H9 (cell line): ENCODE data around the gene STK24. TPM values are rescaled to one million over a fixed set of nuclear protein-coding genes. Genes with fewer than 3 reads are reported as not detected.

ENCODE experiments used
- DNase-seq: peaks from one replicate; pipeline ENCODE4 v3.0.0-alpha.2; 2017
- H2AFZ ChIP-seq: one replicate; pipeline ENCODE4 v1.6.1; 2013; ENCODE audit warnings: mild to moderate bottlenecking, low read length, control low read depth, moderate library complexity
- H2AK5ac ChIP-seq: 2 replicates; pipeline ENCODE4 v1.6.1; 2013; ENCODE audit warnings: low read length, control low read depth, mixed read lengths; ENCODE audit not compliant: insufficient read length
- H2BK120ac ChIP-seq: one replicate; pipeline ENCODE4 v1.6.1; 2013; ENCODE audit warnings: low read depth, mild to moderate bottlenecking, low read length, control low read depth, inconsistent platforms; ENCODE audit not compliant: poor library complexity, severe bottlenecking
- H2BK12ac ChIP-seq: 2 replicates; pipeline ENCODE4 v1.6.1; 2013; ENCODE audit warnings: low read length, control low read depth, mixed read lengths, low read depth; ENCODE audit not compliant: insufficient read length
- H2BK15ac ChIP-seq: 2 replicates; pipeline ENCODE4 v1.6.1; 2013; ENCODE audit warnings: low read depth, low read length, control low read depth
- H2BK20ac ChIP-seq: one replicate; pipeline ENCODE4 v1.6.1; 2013; ENCODE audit warnings: low read depth, mild to moderate bottlenecking, low read length, control low read depth, inconsistent platforms; ENCODE audit not compliant: poor library complexity, severe bottlenecking
- H2BK5ac ChIP-seq: 2 replicates; pipeline ENCODE4 v1.6.1; 2013; ENCODE audit warnings: low read length, control low read depth, mixed read lengths; ENCODE audit not compliant: insufficient read length
- H3K14ac ChIP-seq: 2 replicates; pipeline ENCODE4 v1.6.1; 2013; ENCODE audit warnings: low read length, control low read depth; ENCODE audit not compliant: insufficient read depth
- H3K18ac ChIP-seq: 2 replicates; pipeline ENCODE4 v1.6.1; 2013; ENCODE audit warnings: low read depth, mild to moderate bottlenecking, mixed read lengths, low read length, control low read depth; ENCODE audit not compliant: insufficient read length
- H3K23ac ChIP-seq: 2 replicates; pipeline ENCODE4 v1.6.1; 2013; ENCODE audit warnings: low read length, control low read depth, mixed read lengths, low read depth; ENCODE audit not compliant: insufficient read length
- H3K23me2 ChIP-seq: 2 replicates; pipeline ENCODE4 v1.6.1; 2013; ENCODE audit warnings: low read depth, mild to moderate bottlenecking, mixed read lengths, low read length, control low read depth; ENCODE audit not compliant: insufficient read length, poor library complexity, severe bottlenecking
- H3K27ac ChIP-seq: 2 replicates; pipeline ENCODE4 v1.5.1; 2013; ENCODE audit warnings: low read length, control low read depth, mixed read lengths, low read depth; ENCODE audit not compliant: insufficient read length
- H3K27me3 ChIP-seq: 2 replicates; pipeline ENCODE4 v1.6.1; 2013; ENCODE audit warnings: low read length, control low read depth, inconsistent platforms; ENCODE audit not compliant: insufficient read depth
- H3K4ac ChIP-seq: 2 replicates; pipeline ENCODE4 v1.6.1; 2013; ENCODE audit warnings: low read depth, mild to moderate bottlenecking, control low read depth, inconsistent platforms, low read length, moderate library complexity
- H3K4me1 ChIP-seq: 2 replicates; pipeline ENCODE4 v1.6.1; 2013; ENCODE audit warnings: low read length, control low read depth, inconsistent platforms; ENCODE audit not compliant: insufficient read depth
- H3K4me2 ChIP-seq: 2 replicates; pipeline ENCODE4 v1.6.1; 2013; ENCODE audit warnings: low read length, control low read depth, mixed read lengths; ENCODE audit not compliant: insufficient read length, insufficient read depth
- H3K56ac ChIP-seq: 2 replicates; pipeline ENCODE4 v1.6.1; 2013; ENCODE audit warnings: low read depth, mild to moderate bottlenecking, mixed read lengths, low read length, control low read depth; ENCODE audit not compliant: insufficient read length
- H3K79me1 ChIP-seq: 2 replicates; pipeline ENCODE4 v1.6.1; 2013; ENCODE audit warnings: low read depth, mild to moderate bottlenecking, moderate library complexity, low read length, control low read depth, inconsistent platforms; ENCODE audit not compliant: insufficient read depth, poor library complexity, severe bottlenecking
- H3K79me2 ChIP-seq: 2 replicates; pipeline ENCODE4 v1.6.1; 2013; ENCODE audit warnings: low read length, control low read depth, inconsistent platforms; ENCODE audit not compliant: insufficient read depth
- H3K9ac ChIP-seq: 2 replicates; pipeline ENCODE4 v1.6.1; 2013; ENCODE audit warnings: low read length, control low read depth, mixed read lengths; ENCODE audit not compliant: insufficient read length; ENCODE audit errors: extremely low read depth
- H3K9me3 ChIP-seq: one replicate; pipeline ENCODE4 v1.6.1; 2013; ENCODE audit warnings: low read depth, low read length, inconsistent platforms; ENCODE audit not compliant: control insufficient read depth
- H3T11ph ChIP-seq: one replicate; pipeline ENCODE4 v1.6.1; 2013; ENCODE audit warnings: mild to moderate bottlenecking, low read length, control low read depth, inconsistent platforms
- H4K20me1 ChIP-seq: one replicate; pipeline ENCODE4 v1.6.1; 2013; ENCODE audit not compliant: control insufficient read depth, insufficient read length, insufficient read depth
- H4K5ac ChIP-seq: 2 replicates; pipeline ENCODE4 v1.6.1; 2013; ENCODE audit warnings: low read depth, mild to moderate bottlenecking, mixed read lengths, low read length, control low read depth; ENCODE audit not compliant: insufficient read length
- H4K8ac ChIP-seq: replicated peaks from 2 replicates; pipeline ENCODE4 v1.6.1; 2013; ENCODE audit warnings: low read length, control low read depth, mixed read lengths, low read depth; ENCODE audit not compliant: insufficient read length
- H4K91ac ChIP-seq: 2 replicates; pipeline ENCODE4 v1.6.1; 2013; ENCODE audit warnings: low read depth, mild to moderate bottlenecking, moderate library complexity, mixed read lengths, low read length, control low read depth; ENCODE audit not compliant: insufficient read length
- H3K27ac Mint-ChIP-seq, 3 experiments: 2 replicates in 2 of 3; 3 replicates in 1 of 3; pipeline ENCODE4 v1.8.0; 2020 to 2021; ENCODE audit warnings: mixed read lengths in 3 of 3, mild to moderate bottlenecking in 1 of 3, moderate library complexity in 1 of 3
- H3K27me3 Mint-ChIP-seq: 2 replicates; pipeline ENCODE4 v1.8.0; 2021; ENCODE audit warnings: low read depth, mild to moderate bottlenecking, moderate library complexity, mixed read lengths
- H3K36me3 Mint-ChIP-seq, 3 experiments: 2 replicates in 2 of 3; 3 replicates in 1 of 3; pipeline ENCODE4 v1.8.0; 2020 to 2021; ENCODE audit warnings: low read depth in 3 of 3, mixed read lengths in 3 of 3; ENCODE audit not compliant: insufficient read depth in 1 of 3
- H3K4me1 Mint-ChIP-seq, 2 experiments: 2 replicates each; pipeline ENCODE4 v1.8.0; 2020; ENCODE audit warnings: mixed read lengths in 2 of 2
- H3K4me3 Mint-ChIP-seq, 2 experiments: 2 replicates in 1 of 2; 3 replicates in 1 of 2; pipeline ENCODE4 v1.8.0; 2020 to 2021; ENCODE audit warnings: mild to moderate bottlenecking in 2 of 2, mixed read lengths in 2 of 2, moderate library complexity in 1 of 2
- H3K9me3 Mint-ChIP-seq, 2 experiments: 2 replicates in 1 of 2; 3 replicates in 1 of 2; pipeline ENCODE4 v1.8.0; 2020; ENCODE audit warnings: mild to moderate bottlenecking in 2 of 2, mixed read lengths in 2 of 2, moderate library complexity in 1 of 2
- CTCF ChIP-seq: fragments of 200-600 bp; sonication (generic); conservative IDR thresholded peaks from 3 replicates; pipeline ENCODE4 v1.8.0; 2021; ENCODE audit warnings: antibody characterized with exemption, mild to moderate bottlenecking
- WGBS: extraction: QIAGEN DNeasy Blood & Tissue Kit; methylation state at CpG from one replicate; pipeline ENCODE4 v1.1.7; 2013; ENCODE audit warnings: missing lambda C conversion rate, low lambda C conversion rate, mixed read lengths; ENCODE audit not compliant: insufficient read length; ENCODE audit errors: extremely low coverage; 5-methylcytosine and 5-hydroxymethylcytosine counted together
- total RNA-seq: library from RNA; stranded (reverse); gene quantifications from 2 replicates; pipeline ENCODE4 v1.2.1, GENCODE V29; 2021

The STK24 gene
- total RNA-seq, 1 experiment from 2014 or later, result 134 TPM

GRCh38 chr13:98575009-98575903 lies 1.7 kb downstream of the STK24 start:
- H2BK20ac ChIP-seq, result no peak overlapping the region

More at GRCh38 chr13:98575009-98575903, 1.7 kb downstream of the STK24 start:
- no peaks in the 10 kb centered on the region for H4K20me1 ChIP-seq
- no peak overlapping the region for H4K5ac ChIP-seq
- no peaks in the 10 kb centered on the region for H3K9me3 ChIP-seq
- H3K18ac ChIP-seq, result no peak overlapping the region
- H3K27ac ChIP-seq, result no peak overlapping the region
- peaks cover 12% of the 10 kb centered on the region for H3K23me2 ChIP-seq
- peak overlapping the region; percentile 84 for H3K9ac ChIP-seq
- peaks cover 12% of the 10 kb centered on the region; the same call in 1 of the 2 replicates for H3K4me1 ChIP-seq
- H2BK120ac ChIP-seq, result no peak overlapping the region
- Mint-ChIP-seq H3K4me1 (peaks cover 63 to 68% of the 10 kb centered on the region in 2 experiments), H3K9me3 (no peaks in the 10 kb centered on the region), H3K36me3 (peaks cover 0 to 3% (median 2%) of the 10 kb centered on the region in 3 experiments; a peak in 3 of 7 replicates), H3K27ac (peak overlapping the region in 2 of 3 experiments; percentile 87 to 92; a peak in 6 of 7 replicates), H3K27me3 (no peaks in the 10 kb centered on the region; the same call in 1 of the 2 replicates), H3K4me3 (peak overlapping the region; percentile 87 to 94)
- H2AK5ac ChIP-seq, result no peak overlapping the region
- H3K4me2 ChIP-seq, result peak overlapping the region; percentile 98
- H4K91ac ChIP-seq, result no peak overlapping the region
- H3K79me1 ChIP-seq, result no peaks in the 10 kb centered on the region
- H3K14ac ChIP-seq, result 0 out of 2 replicates have a peak overlapping the region, but pooled peaks have one; percentile 6
- H3K27me3 ChIP-seq, result no peaks in the 10 kb centered on the region
- no peak overlapping the region for H3K56ac ChIP-seq
- no peak overlapping the region for H2AFZ ChIP-seq
- TF ChIP-seq CTCF, result no peak
- H2BK5ac ChIP-seq, result no peak overlapping the region
- WGBS, result no CpG with 5 or more reads among the region's 12 CpGs
- no peak overlapping the region for H3T11ph ChIP-seq
- H2BK15ac ChIP-seq, result no peak overlapping the region
- no peak overlapping the region for H3K23ac ChIP-seq
- DNase-seq, result no peak
- H3K4ac ChIP-seq, result no peak overlapping the region
- H4K8ac ChIP-seq, result no peak overlapping the region
- no peak overlapping the region for H2BK12ac ChIP-seq
- peaks cover 42% of the 10 kb centered on the region; the same call in 1 of the 2 replicates for H3K79me2 ChIP-seq
